HG02870 (cell line): ENCODE results near the gene TBXAS1.

Experiments
- ATAC-seq: cut with Tn5 transposase; IDR thresholded peaks from one replicate; pipeline ENCODE4 v1.9.1; 2021; ENCODE audit warnings: mild to moderate bottlenecking, moderate library complexity; ENCODE audit not compliant: unreplicated experiment

The TBXAS1 gene

DNA sequence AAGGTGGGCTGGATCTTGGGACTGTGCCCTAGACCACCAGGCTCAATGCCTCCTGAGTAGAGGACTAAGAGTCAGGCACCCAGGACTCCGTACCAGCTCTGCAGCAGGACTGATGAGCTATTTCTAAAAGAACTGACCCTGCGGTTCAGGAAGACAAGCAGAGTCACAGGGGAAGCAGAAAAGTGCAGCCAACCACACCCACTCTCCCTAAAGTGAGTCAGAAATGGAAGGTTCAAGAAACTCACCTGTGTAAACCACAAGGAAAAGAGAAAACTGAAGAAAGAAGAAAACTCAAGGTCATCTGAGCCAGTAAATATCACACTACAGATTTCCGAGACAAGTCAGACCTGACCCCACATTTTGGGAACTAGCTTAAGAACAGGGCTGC is 231.2 kb downstream of the TBXAS1 start:
- no peak for ATAC-seq

DNA sequence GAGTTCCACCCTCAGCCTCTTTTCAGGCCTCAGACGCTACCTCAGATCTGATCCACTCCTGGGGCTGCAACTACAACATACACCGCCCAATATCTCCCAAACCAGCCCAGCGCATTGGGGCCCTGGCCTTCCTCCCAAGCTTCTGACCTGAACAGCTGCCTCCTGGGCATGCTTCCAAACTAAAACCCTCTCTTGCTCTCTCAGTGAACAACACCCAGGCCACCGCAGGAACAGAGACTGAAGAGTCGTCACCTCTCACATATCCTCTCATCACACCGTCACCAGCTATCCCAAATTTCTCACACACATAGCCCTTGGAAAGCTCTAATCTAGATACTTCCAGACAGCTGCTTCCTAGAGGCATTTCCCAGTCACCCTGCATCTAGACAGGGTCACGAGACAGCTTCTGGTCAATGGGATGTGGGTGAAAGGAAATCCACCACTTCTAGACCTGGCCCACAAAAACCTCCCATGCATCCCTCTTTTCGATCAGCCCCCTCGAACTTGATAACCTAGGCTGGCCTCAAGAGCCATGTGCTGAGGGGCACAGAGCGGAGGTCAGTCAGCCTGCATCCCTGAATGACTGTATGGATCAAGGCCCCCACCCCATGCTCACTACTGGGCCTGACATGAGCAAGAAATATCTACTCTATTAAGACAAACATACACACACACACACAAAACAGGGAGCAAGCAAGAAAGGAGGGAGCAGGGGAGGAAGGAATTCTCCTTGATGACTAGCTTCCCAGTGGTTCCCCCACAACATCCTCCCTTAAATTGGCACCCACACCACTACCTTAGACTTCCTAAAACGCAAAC is 231.9 kb downstream of the TBXAS1 start:
- ATAC-seq: no peak

DNA sequence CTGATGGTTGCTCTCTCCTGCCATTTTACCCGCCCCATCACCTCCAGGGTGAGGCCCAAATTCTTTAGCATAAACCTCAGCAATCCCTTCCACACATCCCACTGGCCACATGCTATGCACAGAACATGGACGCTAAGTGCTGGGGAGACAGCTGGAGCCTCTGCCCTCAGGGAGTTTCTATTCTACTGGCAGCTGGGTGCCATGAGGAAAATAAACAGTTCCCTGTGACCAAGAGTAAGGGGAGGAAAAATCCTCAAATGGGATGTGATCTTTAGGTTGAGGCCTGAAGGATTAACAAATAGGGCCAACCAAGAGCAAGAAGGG is 232.5 kb downstream of the TBXAS1 start:
- ATAC-seq: no peak

DNA sequence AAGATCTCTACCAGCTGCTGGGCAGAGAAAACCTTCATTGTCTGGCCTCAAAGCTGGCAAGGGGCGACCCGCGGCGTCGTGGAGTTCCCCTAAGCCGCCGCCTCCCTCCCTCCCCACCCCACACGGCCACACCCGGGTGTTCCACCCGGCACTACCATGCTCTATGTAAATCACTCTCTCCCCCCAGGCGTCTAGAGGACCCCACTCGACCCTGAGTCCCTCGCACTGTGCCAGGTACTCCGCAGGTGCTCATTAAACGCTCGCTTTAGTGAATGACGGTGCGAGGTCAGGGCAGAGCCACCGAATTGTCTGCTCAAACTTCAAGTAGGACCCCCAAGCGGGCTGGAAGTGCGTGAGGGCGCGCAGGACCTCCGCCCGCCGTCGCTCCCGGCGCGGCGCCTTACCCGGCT is 233.1 kb downstream of the TBXAS1 start:
- ATAC-seq: peak; percentile 12

DNA sequence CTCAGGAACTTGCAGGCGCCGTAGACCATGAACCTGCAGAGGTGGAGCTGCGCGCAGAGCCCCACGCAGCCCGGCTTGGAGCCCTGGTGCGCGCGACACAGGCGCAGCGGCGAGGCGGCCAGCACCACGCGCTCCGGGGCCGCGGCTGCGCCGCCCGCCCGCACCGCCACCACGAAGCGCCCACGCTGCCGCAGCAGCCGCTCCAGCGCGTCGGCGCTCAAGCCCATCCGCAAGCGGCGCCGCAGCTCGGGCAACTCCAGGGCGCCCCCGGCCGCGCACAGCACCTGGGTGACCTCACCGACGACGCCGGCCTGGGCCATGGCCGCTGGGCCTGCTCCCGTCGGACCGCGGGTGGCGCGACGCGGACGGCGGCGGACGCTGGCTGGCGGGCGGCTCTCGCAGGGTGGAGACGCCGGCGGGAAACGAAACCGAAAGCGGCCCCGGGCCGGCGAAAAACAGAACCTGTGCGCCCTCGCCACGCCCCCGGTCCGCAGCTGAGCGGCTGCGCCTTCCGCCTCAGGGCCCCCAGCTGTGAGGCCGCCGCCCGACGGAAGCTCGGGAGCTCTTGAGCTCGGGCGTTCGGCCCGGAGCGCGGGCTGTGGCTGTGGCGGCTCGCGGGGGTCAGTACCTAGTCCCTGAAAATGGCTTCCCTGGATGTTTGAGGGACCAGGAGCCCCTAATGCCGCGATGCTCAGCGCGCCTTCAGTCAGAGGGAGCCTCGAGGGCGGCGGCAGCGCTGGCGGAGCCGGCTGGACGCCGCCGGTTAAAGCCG is 233.7 kb downstream of the TBXAS1 start, which contains the start of gene PARP12:
Gene PARP12 (minus strand): TSS at position 424 of the 772 bp plus-strand sequence. CDS start 104 bp downstream, at position 320.
- peak; percentile 91 for ATAC-seq

DNA sequence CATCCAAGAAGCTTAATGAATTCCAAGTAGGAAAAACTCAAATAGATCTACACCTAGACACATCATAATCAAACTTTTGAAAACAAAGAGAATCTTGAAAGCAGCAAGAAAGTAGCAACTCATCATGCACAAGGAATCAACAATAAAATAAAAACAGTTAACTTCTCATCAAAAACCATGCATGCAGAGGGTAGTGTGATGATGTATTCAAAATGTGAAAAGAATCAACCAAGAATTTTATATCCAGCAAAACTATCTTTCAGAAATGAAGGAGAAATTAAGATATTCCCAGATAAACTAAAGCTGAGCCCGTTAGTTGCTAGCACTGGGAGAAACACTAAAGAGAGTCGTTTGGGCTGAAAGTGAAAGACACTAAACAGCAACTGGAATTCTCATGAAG is 238.0 kb downstream of the TBXAS1 start:
- no peak for ATAC-seq

DNA sequence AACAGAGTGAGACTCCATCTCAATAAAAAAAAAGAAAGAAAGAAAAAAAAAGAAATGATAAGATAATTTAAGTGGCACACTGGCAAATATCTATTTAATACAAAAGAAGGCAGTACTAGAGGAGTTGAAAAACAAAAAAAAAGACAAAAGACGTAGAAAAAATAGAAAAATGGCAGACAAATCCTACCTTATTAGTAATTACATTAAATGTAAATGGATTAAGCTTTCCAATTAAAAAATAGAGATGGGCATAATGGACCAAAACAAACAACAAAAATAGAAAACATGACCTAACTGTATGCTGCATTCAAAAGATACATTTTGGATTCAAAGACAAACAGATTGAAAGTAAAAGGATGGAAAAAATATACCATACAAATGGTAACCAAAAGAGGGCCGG is 239.0 kb downstream of the TBXAS1 start:
- ATAC-seq: no peak

DNA sequence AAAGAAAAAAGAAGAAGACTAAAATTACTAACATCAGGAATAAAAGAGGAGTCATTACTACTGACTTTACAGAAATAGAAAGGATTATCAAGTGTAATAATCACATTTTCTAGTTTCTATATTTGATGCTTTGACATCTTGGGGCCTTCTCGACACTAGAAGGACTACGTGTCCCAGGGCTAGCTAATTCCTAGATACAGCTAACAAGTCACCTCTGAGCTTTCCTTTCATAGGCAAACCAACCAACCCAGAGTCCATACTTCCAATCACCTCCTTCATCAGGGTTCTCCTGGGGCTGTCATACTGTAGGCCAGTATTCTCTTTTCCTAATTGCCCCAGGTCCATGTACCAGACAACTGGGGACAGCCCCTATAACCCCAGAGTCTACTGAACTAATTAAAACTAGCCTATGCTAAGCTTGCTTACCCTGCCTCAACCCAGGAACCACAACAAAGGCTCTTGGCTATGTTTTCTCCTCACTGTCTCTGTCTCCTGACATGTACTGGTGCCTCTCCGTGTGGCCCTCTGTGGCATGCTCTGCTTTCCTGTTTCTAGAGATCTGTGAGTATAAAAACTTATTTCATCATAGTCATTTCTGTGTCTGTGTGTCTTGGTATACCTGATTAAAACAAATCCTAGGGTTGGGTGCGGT is 240.4 kb downstream of the TBXAS1 start:
- no peak for ATAC-seq
